HG02973 (cell line): ENCODE measurements around the gene MAT2B.
A peak's percentile ranks its signal among the peaks of the same experiment; 100 is the strongest.

ENCODE experiments used
- ATAC-seq: cut with Tn5 transposase; IDR thresholded peaks from one replicate; pipeline ENCODE4 v1.9.1; 2021; ENCODE audit warnings: moderate library complexity; ENCODE audit not compliant: unreplicated experiment

The MAT2B gene

GRCh38 chr5:163505368-163506094, at the start of gene MAT2B:
Gene MAT2B (plus strand): TSS chr5:163505619. CDS start chr5:163505687, 68 bp downstream.
- peak; percentile 88 for ATAC-seq

GRCh38 chr5:163456029-163456589, 49.3 kb upstream of the MAT2B start:
- no peak for ATAC-seq

- ATAC-seq = no peak
Measured at GRCh38 chr5:163456840-163457239, 48.6 kb upstream of the MAT2B start.

- ATAC-seq = no peak
Measured at GRCh38 chr5:163458778-163459385, 46.5 kb upstream of the MAT2B start.

GRCh38 chr5:163459462-163459818, 46.0 kb upstream of the MAT2B start:
- ATAC-seq = peak; percentile 27

GRCh38 chr5:163459819-163460561, 45.4 kb upstream of the MAT2B start, which contains the start of gene NUDCD2:
Gene NUDCD2 (minus strand): TSS chr5:163460102. CDS start chr5:163460050, 52 bp downstream.
- peak; percentile 73 for ATAC-seq

- no peak for ATAC-seq
Measured at GRCh38 chr5:163460562-163461171, 44.8 kb upstream of the MAT2B start, which contains the start of gene HMMR. Gene HMMR (plus strand): TSS chr5:163460632. CDS start chr5:163460693, 61 bp downstream.

- ATAC-seq = no peak
Measured at GRCh38 chr5:163463063-163463435, 42.4 kb upstream of the MAT2B start.

- ATAC-seq = no peak
Measured at GRCh38 chr5:163467682-163468081, 37.7 kb upstream of the MAT2B start.

GRCh38 chr5:163473635-163474243, 31.7 kb upstream of the MAT2B start:
- no peak for ATAC-seq

GRCh38 chr5:163475411-163475810, 30.0 kb upstream of the MAT2B start:
- ATAC-seq = no peak

- ATAC-seq = no peak
Measured at GRCh38 chr5:163478126-163478981, 27.1 kb upstream of the MAT2B start.

- ATAC-seq = no peak
Measured at GRCh38 chr5:163478982-163479271, 26.5 kb upstream of the MAT2B start.

GRCh38 chr5:163489055-163489744, 16.2 kb upstream of the MAT2B start:
- ATAC-seq = no peak

- ATAC-seq = no peak
Measured at GRCh38 chr5:163489745-163490075, 15.7 kb upstream of the MAT2B start.

- no peak for ATAC-seq
Measured at GRCh38 chr5:163496286-163496685, 9.1 kb upstream of the MAT2B start.

GRCh38 chr5:163497315-163497714, 8.1 kb upstream of the MAT2B start:
- ATAC-seq = no peak

GRCh38 chr5:163498886-163499285, 6.5 kb upstream of the MAT2B start:
- no peak for ATAC-seq

- no peak for ATAC-seq
Measured at GRCh38 chr5:163502521-163502920, 2.9 kb upstream of the MAT2B start.
